A172 (cell line): Measurements from ENCODE around the gene GOLGA3. TPM values are rescaled to one million over a fixed set of nuclear protein-coding genes. Genes with fewer than 3 reads are reported as not detected.
A peak's percentile ranks its signal among the peaks of the same experiment; 100 is the strongest.
"Not testable (repeated sequence)": the region's sequence is repeated elsewhere in the genome, so short reads cannot be mapped to it uniquely, and the experiment has no call there.

ENCODE experiments used
- DNase-seq: peaks from one replicate; pipeline ENCODE4 v3.0.0-alpha.2; 2015; ENCODE audit warnings: low spot score
- total RNA-seq: library from RNA; depleted of rRNA; stranded (reverse); fragments of >200 nt; shearing (Covaris generic); gene quantifications from 2 replicates; pipeline ENCODE4 v1.2.3, GENCODE V29; 2014

The GOLGA3 gene
- total RNA-seq, 1 experiment from 2014 or later, result 48.9 TPM

DNA sequence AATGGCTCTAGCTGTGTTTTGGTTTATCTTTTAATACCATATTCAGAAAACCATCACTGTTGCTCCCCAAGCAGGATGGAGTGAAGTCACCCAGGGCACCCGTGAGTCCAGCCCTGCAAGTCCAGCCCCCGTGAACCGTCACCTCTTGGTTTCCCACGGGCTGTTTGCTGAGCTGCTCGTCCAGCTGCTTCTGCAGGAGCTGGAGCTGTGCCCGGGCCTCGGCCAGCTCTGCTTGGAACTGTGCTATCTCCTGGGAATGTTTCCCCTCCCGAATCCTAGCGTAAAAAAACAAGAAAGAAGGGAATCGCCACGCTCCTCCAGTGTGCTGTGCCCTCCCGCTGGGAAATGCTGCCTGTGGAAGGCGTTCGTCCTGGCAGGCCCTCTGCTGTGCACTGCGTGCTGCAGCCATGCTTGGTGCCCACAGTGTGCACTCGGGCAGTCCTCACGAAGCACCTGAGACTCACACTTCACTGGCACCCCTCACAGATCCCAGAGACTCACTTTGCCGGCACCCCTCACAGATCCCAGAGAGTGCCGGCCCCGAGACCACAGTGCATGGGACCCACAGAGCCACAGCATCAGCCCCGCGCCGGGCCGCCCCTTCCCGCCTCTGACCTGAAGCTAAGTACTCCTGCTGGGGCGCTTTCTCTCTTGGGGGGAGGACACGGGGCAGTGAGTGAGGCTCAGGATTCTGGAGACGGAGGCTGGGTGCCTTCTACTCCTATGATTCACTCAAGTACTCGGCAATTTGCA, 51.7 kb downstream of the GOLGA3 start:
- DNase-seq, result no peak

DNA sequence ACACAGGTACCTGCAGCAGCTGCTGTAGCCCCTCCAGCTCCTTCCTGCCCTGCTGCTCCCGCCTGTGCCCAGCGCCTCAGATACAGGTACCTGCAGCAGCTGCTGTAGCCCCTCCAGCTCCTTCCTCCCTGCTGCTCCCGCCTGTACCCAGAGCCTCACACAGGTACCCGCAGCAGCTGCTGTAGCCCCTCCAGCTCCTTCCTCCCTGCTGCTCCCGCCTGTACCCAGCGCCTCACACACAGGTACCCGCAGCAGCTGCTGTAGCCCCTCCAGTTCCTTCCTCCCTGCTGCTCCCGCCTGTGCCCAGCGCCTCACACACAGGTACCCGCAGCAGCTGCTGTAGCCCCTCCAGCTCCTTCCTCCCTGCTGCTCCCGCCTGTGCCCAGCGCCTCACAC, 52.4 kb downstream of the GOLGA3 start:
- DNase-seq, result not testable (repeated sequence)

DNA sequence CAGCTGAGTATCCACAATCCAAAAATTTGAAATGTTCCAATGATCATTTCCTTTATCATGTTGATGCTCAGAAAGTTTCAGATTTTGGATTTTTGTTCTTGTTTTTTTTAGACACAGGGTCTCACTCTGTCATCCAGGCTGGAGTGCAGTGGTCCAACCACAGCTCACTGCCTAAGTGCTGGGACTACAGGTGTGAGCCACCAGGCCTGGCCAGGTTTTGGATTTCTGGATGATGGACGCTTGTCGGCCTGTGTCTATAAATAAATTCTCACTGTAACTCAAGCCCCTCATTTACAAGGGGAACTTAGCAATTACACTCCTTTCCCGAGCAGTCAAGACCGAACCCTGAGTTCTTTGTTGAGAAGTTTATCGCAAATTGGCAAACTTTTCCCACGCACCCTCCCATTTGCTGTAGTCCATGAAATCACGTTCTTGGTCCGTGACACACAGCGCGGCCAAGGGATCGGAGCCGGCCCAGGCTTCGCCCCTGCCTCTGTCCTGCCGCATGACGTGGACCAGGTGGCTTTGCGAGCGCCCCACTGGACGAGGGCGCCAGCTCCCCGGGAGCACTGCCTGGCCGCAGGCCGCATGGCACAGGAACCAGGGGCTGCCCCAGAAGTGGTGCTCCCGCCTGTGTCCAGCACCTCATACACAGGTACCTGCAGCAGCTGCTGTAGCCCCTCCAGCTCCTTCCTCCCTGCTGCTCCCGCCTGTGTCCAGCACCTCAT, 53.0 kb downstream of the GOLGA3 start:
- no peak for DNase-seq

DNA sequence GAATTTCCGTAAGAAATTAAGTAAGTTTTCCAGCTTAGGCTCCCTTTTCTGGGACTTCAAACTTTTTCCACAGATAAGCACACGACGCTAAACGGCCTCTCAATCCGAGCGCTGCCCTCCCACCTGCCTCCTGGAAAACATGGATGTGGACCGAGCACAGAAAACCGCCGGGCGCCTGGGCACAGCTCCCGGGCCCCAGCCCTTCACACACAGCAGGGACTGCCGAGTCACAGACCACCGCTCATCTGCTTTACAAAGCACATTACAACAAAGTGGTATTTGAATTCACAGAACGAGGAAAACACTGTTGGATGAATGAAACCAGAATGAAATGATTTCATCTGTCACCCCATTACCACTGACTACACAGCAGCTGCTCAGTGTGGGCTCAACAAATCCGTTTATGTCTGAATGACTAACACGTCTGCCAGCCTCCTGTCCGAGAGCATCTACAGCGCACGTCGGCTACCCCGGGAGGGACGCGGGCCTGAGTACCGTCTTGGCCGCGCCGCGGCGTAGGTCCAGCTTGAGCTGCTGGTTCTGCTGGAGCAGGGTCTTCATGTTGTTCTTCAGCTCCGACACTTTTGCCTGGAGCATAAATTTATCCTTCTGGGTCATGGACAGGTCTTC, 53.9 kb downstream of the GOLGA3 start:
- no peak for DNase-seq

DNA sequence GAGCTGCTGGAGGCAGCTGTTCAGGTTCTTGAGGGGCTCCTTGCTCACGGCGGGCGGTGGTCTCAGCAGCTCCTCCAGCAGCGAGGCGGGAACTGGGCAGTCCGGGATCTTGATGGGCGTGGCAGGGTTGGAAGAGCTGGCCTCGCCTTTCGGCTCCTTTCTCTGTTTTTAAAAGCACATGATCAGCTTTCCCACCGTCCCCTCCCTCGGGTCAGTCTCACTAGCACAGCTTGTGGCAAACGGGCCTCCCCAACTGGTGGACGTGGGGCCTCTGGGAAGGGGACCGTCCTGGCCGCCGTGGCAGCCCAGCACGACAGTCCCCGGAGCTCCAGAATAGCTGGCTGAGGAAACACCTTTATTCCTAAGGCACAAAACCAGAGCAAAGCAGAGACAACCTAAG, 54.5 kb downstream of the GOLGA3 start:
- no peak for DNase-seq

DNA sequence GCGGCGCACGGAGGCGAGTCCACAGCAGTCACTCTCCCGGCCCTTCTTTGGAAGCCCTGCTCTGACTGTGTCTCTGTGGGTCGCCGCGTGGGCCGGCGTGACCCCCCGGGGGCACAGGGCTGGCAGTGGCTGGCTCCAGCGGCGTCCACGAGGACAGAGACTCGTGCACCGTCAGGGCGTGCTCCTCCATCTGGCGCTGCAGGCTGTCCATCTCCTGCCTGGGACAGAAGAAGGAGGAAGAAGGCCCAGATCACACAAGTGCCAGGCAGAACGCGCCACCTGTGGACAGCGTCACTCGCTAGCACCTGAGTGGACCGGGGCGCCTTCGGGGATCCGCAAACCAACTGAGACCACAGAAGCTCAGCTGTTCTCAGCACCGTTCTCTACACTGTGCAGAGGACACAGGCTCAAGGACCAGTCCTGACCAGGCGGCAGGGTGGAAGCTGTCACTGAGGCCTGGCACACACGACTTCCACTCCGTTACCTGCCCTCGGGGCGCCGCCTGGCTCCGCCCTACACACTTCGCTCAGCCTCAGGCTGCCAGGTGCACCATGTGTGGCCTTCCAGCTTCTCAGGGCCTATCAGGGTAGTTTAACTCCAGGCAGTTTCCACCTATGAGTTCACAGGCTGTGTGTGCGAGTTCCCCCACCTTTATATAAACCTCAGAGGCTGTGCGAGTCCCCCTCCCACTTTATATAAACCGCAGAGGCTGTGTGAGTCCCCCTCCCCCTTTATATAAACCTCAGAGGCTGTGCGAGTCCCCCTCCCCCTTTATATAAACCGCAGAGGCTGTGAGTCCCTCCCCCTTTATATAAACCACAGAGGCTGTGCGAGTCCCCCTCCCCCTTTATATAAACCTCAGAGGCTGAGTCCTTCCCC, 55.4 kb downstream of the GOLGA3 start:
- DNase-seq, result no peak

DNA sequence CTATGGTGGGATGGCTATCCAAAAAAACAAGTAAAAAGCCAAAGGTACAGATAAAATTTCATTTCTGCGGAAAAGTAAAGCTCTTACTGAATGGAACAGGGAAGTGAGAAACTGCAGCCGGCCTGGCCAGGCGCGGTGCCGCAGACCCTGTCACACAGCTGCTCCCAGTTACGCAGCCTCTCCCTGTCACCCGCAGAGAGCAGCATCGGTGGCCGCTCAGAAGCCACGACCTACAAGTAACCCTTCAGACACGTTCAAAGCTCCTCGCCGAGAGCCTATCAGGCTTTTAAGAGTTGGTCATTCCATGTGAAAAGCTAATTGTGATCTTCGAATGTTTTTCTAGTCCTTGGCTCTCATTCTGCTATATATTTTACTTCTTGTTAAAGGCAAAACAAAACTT, 56.1 kb downstream of the GOLGA3 start:
- DNase-seq, result no peak

DNA sequence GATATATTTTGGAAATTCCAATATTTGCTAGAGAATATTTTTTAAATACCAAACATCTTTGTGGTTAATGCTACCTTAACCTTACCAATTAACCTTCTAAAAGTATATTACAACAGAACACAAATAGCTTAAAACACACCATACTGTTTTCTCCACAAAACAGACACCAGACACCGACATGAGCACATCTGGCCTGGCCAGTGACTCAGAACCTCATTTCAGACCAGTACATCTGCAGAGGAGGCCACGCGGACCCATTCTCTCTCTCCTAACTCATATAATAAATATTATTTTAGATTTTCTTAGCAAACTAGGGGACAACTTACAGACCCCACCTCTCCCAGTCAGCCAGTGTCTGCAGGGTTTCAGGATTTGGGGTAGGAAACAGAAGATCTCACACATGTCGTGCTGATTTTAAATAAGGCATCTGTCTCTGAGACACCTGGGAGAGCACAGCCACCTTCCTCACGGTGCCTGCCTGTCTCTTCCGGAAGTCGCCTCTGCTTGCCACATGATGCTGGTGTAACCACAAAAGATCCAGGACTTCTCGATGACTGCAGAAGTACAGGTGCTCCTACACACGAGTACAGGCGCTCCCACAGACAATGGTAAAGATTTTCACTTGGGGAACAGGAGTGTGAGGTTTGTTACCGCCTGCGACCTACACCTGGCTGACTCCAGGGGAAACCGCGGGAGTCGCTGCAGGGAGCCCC, 57.4 kb downstream of the GOLGA3 start:
- no peak for DNase-seq

DNA sequence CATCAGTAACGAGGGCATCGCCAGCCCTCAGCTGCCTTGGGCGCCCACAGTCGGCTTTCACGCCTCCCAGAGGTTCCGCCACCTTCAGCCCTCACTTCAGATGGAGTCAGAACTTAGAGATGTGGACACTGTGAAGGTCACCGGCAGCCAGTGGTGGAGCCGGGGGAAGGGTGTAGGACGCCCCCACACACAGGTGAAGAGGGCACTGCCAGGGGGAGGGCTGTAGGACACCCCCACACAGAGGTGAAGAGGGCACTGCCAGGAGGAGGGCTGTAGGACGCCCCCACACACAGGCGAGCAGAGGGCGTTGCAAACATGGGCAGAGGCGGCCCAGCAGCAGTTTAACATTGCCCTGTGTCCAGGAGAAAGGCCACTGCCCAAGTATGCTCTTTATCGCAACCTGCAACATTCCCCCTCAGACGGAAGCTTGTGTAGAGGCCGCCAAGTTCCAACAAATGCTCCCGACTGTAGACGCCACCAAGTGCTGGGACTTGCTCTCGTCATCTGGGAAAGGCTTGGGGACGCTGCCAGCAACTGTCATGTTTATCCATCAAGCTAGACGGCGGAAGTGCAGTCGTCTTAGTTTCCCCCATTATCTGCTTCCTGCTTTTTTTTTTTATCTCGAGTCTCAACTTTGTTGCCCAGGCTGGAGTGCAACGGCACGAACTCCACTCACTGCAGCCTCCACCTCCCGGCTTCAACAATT, 62.1 kb downstream of the GOLGA3 start:
- DNase-seq, result no peak

DNA sequence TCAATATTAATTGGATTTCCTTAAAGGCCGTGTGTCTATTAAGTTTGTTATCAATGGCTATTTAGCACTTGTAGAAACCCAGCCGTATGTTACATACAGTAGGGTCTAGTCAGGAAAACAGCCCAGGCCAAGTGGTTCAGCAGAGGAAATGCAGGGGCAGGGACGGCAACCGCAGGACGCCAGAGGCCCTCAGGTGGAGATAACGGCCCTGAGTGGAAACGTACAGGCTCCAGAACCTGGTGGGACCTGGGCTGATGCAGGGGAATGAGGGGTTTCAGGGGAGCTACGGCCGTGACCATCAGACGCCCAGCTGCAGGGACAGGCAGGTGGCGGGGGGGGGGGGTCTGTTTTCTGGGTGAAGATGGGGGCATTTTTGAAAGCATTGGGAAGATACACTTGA, 63.3 kb downstream of the GOLGA3 start:
- no peak for DNase-seq

DNA sequence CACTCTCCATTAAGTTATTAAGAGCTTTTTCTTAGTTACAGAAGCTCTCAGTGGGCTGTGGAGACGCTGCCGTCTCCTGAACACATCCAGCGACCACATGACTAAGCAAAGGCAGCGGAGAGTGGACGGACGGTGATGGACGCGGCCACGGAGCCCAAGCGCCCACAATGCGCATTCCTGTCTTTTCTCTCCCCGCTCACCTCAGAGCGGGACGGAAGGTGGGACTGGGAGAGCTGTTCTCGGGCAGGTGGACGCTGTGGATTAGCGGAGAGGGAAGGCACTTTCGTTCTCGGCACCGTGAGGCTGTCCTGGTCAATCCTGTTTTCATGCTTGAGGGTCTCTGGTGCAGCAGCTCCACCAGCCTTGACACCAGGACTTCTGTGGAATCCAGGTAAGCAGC, 64.4 kb downstream of the GOLGA3 start:
- DNase-seq, result no peak

DNA sequence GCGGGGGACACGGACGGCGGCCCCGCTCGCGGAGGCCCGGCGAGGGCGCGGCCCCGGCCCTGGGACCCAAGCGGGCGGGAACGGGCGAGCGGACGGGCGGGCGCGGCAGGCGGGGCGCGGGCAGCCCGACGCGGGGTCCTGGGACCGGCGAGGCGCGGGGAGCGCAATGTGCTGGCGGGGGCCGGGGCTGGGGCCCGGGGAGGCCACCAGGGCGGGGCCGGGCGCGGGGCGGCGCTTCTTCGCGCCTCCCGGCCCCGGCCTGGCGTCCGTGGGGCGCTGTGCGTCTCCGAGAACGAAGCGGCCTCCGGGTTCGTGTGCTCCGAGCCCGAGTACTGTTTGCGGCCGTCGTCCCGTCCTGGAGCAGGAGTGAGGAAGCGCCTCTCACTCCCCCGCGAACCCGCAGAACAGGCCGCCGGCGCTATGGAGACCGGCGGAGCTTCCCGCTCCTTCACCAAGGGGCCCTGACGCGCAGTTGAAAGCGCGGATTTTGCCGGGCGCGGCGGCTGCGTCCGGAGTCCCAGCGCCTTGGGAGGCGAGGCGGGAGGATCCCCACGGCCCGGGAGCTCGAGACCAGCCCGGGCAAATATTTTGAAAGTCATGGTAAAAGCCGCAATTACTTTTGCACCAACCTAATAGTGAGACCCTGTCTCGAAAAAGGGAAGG, 66.6 kb downstream of the GOLGA3 start:
- peak; percentile 60 for DNase-seq

DNA sequence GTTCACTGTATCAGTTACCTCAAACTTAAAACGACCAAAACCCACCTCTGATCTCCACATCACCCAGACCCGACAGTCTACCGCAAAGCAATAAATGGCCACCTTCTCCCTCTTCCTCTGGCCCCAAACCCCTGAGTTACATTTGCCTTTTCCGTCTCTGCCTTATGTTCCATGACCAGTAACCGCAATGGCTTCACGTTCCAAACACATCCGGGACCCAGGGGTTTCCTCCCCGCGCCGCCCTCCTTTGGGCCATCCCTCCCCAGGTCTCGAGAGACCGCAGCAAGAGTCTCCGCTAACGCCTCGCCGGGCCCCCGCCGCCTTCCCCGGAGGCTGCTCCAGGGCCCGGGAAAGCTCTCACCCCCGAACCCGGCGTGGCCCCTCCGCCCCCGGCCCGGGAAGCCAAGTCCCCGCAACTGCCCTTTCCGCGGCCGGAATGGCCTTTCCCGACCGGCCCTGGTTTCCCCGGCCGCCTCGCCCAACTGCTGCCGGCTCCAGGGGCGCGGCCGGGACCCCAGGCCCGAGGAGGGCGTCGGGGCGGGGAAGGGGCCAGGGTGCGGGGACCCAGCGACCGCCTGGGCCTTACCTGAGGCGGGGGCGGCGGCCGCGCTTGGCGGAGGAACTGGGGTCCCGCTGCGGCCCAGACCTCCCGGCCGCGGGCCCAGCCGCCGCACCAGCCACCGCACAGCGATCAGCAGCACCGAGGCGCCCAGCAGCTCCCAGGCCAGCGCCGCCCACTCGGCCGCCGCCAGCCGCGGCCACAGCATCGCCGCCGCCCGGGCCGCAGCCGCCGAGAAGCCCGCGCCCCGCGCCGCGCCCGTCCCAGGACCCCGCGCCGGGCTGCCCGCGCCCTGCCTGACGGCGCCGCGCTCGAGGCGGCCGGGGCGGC, 67.4 kb downstream of the GOLGA3 start, which contains the start of gene ANKLE2:
Gene ANKLE2, minus strand, starts transcription at position 801 of the 889 bp plus-strand sequence. Its CDS starts 34 bp downstream, at position 767.
- DNase-seq, result peak; percentile 44

DNA sequence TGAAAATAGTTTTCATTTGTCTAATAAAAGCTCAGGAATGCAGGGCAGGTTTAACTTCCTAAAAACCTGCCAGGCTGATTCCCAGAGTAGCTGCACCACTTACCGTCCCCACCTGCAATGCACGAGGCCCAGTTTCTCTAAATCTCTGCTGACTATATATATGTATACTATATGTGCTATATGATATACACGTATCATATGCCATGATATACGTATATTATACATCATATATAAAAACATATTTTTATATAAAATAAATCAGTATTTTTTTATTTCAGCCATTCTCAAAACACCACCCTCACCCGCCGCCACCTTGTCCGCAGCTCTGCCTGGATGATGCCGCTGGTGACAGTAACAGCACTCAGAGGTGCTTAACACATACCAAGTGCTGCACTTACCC, 69.3 kb downstream of the GOLGA3 start:
- no peak for DNase-seq

DNA sequence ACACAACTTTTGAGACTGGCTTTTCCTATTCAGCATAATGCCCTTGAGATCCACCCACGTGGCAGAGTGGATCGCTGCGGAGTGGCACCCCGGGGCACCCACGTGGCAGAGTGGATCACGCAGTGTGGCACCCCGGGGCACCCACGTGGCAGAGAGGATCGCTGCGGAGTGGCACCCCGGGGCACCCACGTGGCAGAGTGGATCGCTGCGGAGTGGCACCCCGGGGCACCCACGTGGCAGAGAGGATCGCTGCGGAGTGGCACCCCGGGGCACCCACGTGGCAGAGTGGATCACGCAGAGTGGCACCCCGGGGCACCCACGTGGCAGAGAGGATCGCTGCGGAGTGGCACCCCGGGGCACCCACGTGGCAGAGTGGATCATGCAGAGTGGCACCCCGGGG, 69.8 kb downstream of the GOLGA3 start:
- DNase-seq, result not testable (repeated sequence)

DNA sequence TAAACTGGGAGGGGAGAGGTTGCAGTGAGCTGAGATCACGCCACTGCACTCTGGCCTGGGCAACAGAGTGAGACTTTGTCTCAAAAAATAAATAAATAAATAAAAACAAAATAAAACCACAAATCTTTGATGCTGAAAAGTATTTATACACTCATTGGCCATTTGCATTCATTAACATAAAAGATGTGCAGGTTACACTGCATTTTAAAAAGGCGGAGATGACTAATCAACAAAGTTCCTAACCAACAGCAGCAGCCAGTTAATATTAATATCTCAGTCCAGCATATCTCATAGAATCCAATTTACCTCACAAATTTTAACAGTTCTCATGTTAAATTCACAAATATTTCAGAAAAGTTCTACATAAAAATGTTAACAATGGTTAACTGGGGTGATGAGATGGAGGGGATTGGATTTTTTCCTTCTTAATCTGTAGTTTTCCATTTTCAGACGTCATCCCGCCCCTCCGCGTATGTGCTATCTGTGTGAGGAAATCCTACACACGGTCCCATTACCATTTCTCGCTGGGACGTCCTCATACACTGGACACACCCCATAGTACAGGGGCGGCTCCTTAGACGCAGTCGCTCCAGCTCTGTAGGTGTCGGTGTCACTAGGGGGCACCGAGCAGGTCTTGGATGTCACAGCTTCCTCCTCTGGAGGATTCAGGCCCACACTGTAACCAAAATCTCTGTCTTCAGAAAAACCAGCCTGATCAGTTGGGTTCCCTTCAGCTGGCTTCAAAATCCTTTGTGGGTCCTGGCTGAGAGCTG, 74.3 kb downstream of the GOLGA3 start:
- no peak for DNase-seq

DNA sequence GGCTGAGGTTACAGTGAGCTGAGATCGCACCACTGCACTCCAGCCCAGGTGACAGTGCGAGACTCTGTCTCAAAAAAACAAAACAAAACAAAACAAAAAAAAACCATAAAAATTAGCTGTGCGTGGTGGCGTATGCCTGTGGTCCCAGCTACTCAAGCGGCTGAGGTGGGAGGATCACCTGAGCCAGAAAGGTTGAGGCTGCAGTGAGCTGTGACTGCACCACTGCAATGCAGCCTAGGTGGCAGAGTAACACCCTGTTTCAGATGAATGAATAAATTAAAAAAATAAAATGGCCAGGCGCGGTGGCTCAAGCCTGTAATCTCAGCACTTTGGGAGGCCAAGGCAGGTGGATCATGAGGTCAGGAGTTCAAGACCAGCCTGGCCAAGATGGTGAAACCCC, 75.0 kb downstream of the GOLGA3 start:
- not testable (repeated sequence) for DNase-seq

DNA sequence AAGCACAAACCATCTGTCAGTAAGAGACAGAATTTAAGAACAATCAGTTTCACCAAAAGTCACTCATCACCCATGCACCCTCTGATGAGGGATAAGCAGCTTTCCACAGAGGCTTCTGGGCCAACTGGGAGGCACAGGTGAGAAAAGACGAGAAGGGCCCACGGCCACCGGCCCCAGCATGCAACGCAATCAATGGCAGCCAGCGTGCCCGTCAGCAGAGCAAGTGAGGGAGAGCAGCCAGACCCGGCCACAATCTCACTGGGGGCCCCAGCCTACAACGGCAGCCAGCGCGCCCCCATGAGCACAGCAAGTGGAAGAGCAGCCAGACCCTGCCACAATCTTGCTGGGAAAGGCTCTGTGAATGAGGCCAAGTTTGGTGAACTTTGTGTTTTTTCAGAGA, 80.3 kb downstream of the GOLGA3 start:
- DNase-seq, result no peak
